AG10803 (cell line): Measurements from ENCODE around the gene CD58.

Source experiments
- DNase-seq: peaks from one replicate; pipeline ENCODE4 v3.0.0; 2010; ENCODE audit warnings: low read depth
- H3K4me3 ChIP-seq: 2 replicates; pipeline ENCODE4 v1.5.1; 2011; ENCODE audit warnings: mild to moderate bottlenecking, low read length, control low read depth
- TF ChIP-seq, protein P1 (sequence below): conservative IDR thresholded peaks from 2 replicates; pipeline ENCODE4 v1.5.1; 2011; ENCODE audit warnings: mild to moderate bottlenecking, low read length, control low read depth, inconsistent platforms

Gene CD58

GRCh38 chr1:116554924-116555323, 15.9 kb downstream of the CD58 start:
- no peak overlapping the region for H3K4me3 ChIP-seq
- no peak for DNase-seq
- TF ChIP-seq, protein P1, sequence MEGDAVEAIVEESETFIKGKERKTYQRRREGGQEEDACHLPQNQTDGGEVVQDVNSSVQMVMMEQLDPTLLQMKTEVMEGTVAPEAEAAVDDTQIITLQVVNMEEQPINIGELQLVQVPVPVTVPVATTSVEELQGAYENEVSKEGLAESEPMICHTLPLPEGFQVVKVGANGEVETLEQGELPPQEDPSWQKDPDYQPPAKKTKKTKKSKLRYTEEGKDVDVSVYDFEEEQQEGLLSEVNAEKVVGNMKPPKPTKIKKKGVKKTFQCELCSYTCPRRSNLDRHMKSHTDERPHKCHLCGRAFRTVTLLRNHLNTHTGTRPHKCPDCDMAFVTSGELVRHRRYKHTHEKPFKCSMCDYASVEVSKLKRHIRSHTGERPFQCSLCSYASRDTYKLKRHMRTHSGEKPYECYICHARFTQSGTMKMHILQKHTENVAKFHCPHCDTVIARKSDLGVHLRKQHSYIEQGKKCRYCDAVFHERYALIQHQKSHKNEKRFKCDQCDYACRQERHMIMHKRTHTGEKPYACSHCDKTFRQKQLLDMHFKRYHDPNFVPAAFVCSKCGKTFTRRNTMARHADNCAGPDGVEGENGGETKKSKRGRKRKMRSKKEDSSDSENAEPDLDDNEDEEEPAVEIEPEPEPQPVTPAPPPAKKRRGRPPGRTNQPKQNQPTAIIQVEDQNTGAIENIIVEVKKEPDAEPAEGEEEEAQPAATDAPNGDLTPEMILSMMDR, result no peak

DNA sequence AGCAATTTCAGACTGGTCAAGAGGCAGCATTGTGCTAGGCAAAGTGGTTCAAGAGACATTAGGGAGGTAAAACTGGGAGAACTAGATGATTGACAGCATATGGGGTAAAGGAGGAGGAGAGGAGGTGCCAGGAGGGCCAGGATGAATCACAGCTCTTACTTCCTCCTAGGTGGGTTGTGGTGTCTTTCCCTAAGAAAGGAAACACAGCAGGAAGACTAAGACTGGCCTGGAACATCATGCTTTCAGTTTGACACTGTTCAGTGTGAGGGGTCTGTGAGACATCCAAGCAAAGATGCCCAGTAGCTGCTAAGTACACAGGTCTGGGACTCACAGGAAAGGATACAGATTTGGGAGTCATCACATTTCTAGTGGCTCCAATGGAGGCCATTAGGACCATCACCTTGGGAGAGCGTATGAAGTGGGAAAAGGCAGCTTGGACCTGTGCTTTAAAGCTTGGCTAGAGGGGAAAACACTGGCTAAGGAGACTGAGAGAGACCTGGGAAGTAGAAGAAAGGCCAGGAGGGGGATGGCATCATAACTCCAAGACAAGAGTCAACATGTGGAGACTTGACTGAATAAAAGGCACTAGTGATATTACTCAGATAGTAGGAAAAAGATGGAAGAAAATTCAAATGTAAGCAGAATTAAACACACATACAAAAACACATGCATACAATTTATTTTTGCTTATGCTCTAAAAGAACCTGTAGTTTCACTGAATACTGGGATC, 17.3 kb downstream of the CD58 start:
- H3K4me3 ChIP-seq, result no peak overlapping the region

DNA sequence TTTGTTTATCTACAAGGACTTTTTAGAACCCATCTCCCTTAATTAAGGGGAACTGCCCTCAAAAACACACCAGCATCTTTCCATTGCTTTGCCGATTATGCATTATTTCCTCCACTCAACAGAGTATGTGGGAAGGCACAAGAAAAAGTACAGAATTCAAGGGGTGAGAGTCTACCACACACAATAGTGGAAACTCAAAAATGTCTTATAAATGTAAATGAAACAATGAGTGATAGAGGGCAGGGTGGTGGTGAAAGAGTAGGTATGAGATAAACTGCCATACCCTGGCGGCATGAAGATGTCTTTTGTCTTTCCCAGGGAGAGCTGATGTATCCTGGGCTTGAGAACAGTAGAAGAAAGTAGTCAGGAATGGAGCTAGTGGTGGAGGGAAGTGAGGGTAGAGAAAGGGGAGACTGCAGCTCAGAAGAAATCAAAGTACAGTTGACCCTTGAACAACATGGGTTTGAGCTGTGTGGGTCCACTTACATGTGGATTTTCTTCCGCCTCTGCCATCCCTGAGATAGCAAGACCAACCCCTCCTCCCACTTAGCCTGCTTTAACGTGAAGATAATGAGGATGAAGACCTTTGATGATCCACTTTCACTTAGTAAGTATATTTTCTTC, 24.4 kb downstream of the CD58 start:
- DNase-seq, result no peak
- TF ChIP-seq, protein P1, result no peak
- no peak overlapping the region for H3K4me3 ChIP-seq

More for the DNA sequence above, 17.3 kb downstream of the CD58 start:
- TF ChIP-seq, protein P1, result no peak
- DNase-seq, result no peak

- DNase-seq, result no peak
- TF ChIP-seq, protein P1, result no peak
- H3K4me3 ChIP-seq, result no peak overlapping the region
Observed at GRCh38 chr1:116545359-116545705, 25.5 kb downstream of the CD58 start.

DNA sequence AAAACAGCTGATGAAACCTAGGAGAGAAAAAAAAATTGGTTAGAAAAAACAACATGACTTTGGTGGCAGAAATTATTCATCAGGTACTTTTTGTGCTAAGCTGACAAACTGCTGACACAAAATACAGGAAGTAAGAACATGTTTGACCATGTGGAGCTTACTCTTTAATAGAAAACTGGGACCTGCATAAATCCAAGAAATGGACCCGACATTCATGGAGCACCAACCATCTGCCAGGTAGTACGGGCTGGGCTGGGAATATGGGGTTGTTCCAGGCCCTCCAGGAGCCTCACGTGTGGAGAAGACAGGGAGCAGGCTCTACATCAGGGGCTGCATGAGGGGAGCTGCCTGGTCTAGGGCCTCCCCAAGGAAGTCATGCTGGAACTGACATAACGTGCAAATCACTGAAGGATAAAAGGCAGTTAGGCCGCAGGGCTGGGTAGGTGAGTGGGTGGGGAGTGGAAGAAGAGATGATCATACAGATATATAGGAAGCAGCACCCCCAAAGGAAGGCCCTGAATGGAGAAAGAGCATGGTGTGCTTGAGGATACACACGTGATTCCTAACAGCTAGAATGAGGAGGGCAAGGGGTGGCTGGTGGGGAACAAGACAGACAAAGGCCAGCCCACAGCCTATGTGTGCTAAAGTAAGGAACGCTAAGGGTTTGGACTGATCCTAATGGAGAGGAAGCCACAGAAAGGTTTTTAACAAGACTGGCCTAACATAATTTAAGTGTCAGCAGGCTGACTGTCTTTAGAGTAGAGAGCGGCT, 26.1 kb downstream of the CD58 start:
- TF ChIP-seq, protein P1, result no peak
- H3K4me3 ChIP-seq, result no peak overlapping the region
- DNase-seq, result no peak

DNA sequence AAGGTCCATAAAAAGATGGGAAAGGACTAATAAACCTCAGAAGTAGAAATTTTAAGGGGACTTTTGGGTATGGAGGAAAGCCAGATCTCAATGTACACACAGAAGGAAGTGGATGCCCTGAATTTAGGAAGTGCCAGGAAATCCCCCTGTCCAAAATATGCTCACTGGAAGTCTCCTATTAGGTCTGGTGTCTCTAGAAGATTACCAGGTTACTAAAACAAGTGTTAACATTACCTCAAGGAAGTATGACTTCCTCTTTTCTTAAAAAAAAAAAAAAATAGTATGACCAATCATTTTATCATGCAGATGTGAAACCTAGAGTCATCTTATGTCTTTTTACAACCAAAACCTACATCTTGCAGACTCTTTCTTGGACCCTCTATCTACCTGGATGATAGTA, 30.7 kb downstream of the CD58 start:
- DNase-seq, result no peak
- H3K4me3 ChIP-seq, result no peak overlapping the region
- TF ChIP-seq, protein P1, result no peak
